NCI-H526 (cell line): ENCODE measurements around the gene LHX8.
A peak's percentile ranks its signal among the peaks of the same experiment; 100 is the strongest.

Experiments
- DNase-seq, 2 experiments: peaks; one replicate each; lab custom pipeline; 2025; lab: John Stamatoyannopoulos, UW

Gene LHX8

GRCh38 chr1:75203415-75204277 lies 69.5 kb downstream of the LHX8 start:
- DNase-seq: peak; percentile 34 to 58

GRCh38 chr1:75208862-75209261 lies 74.7 kb downstream of the LHX8 start:
- no peak for DNase-seq
